DMS53 treated with DMSO at 0.1 percent for 48 hours (cell line): Measurements from ENCODE around the gene OR5A2.
"Not testable (repeated sequence)": the region's sequence is repeated elsewhere in the genome, so short reads cannot be mapped to it uniquely, and the experiment has no call there.

Experiments used
- DNase-seq: peaks from one replicate; lab custom pipeline; 2025; ENCODE audit not compliant: unreplicated experiment; lab: John Stamatoyannopoulos, UW

OR5A2 gene

GRCh38 chr11:59400461-59401261 lies 25.6 kb downstream of the OR5A2 start:
- no peak for DNase-seq

GRCh38 chr11:59394186-59394585 lies 32.0 kb downstream of the OR5A2 start:
- no peak for DNase-seq

GRCh38 chr11:59380263-59381059 lies 45.8 kb downstream of the OR5A2 start:
- no peak for DNase-seq

GRCh38 chr11:59372324-59372723 lies 53.9 kb downstream of the OR5A2 start:
- DNase-seq: not testable (repeated sequence)

GRCh38 chr11:59368238-59369022 lies 57.8 kb downstream of the OR5A2 start:
- DNase-seq: no peak
